Ovary (tissue), 3 donors: ENCODE results near the gene CDC42SE1.

Experiments
- CTCF ChIP-seq, 3 donors: fragments of 450-650 bp in 2 of 3; fragments of 200-600 bp in 1 of 3; IDR thresholded peaks; one replicate each; pipeline versions ENCODE4 v1.5.1 to v1.8.0; 2016 to 2022; ENCODE audit warnings: antibody characterized with exemption in 3 of 3, mild to moderate bottlenecking in 1 of 3
- POLR2A ChIP-seq: fragments of 450-650 bp; IDR thresholded peaks from one replicate; pipeline ENCODE4 v1.6.1; 2017; ENCODE audit warnings: antibody characterized with exemption, mild to moderate bottlenecking, moderate library complexity
- donor health status: DM: no; HTN: no; CAD: no.

GRCh38 chr1:151039521-151039920 is 19.9 kb downstream of the CDC42SE1 start:
- no peak for TF ChIP-seq CTCF (IDR thresholded peaks at IDR 0.05)
- no peak for TF ChIP-seq POLR2A
